Thyroid gland (tissue), 4 donors: ENCODE results near the gene KANSL3. TPM values are rescaled to one million over a fixed set of nuclear protein-coding genes. Genes with fewer than 3 reads are reported as not detected.

Source experiments
- DNase-seq, 2 donors: peaks; one replicate each; pipeline ENCODE4 v3.0.0-alpha.2; 2019
- H3K27ac ChIP-seq, 3 donors: fragments of 200-600 bp; sonication (generic); 1 replicate in 2 of 3; 2 replicates in 1 of 3; pipeline ENCODE4 v1.5.1; 2016 to 2019; ENCODE audit warnings: mild to moderate bottlenecking in 1 of 3, moderate library complexity in 1 of 3
- H3K27me3 ChIP-seq: fragments of 200-600 bp; sonication (generic); one replicate; pipeline ENCODE4 v1.5.1; 2019
- H3K36me3 ChIP-seq, 2 donors: fragments of 200-600 bp; sonication (generic); one replicate each; pipeline ENCODE4 v1.5.1; 2016 to 2019
- H3K4me1 ChIP-seq, 2 donors: fragments of 200-600 bp; sonication (generic); one replicate each; pipeline ENCODE4 v1.5.1; 2017 to 2019
- H3K4me3 ChIP-seq, 3 donors: fragments of 200-600 bp; sonication (generic); replicated peaks in 1 of 3; 1 replicate in 2 of 3; 2 replicates in 1 of 3; pipeline ENCODE4 v1.5.1; 2016; ENCODE audit warnings: mild to moderate bottlenecking in 1 of 3
- H3K9me3 ChIP-seq: fragments of 200-600 bp; sonication (generic); one replicate; pipeline ENCODE4 v1.5.1; 2017
- POLR2A ChIP-seq, 2 donors: fragments of 450-650 bp; IDR thresholded peaks; one replicate each; pipeline ENCODE4 v1.6.1; 2017; ENCODE audit warnings: antibody characterized with exemption in 2 of 2, mild to moderate bottlenecking in 2 of 2, moderate library complexity in 1 of 2
- WGBS, 2 donors: methylation state at CpG; one replicate each; pipeline ENCODE4 v1.1.5; 2017; 5-methylcytosine and 5-hydroxymethylcytosine counted together
- intact Hi-C: fragments of 100-400 bp; cut with DNase I; formaldehyde crosslinking; loops from one replicate; pipeline ENCODE4 v1.15.1; 2023
- total RNA-seq, 4 donors: library from RNA; depleted of rRNA; stranded (reverse); fragments of >200 nt; gene quantifications; one replicate each; pipeline ENCODE4 v1.2.3, GENCODE V29; 2016
- TF ChIP-seq, protein P1 (sequence below), 6 experiments: fragments of 200-600 bp in 3 of 6; fragments of 450-650 bp in 3 of 6; sonication (generic) in 3 of 6; IDR thresholded peaks; one replicate each; pipeline ENCODE4 v1.5.1; 2016 to 2019; ENCODE audit warnings: antibody characterized with exemption in 6 of 6, mild to moderate bottlenecking in 2 of 6, inconsistent platforms in 1 of 6, moderate library complexity in 1 of 6

Gene KANSL3
- total RNA-seq, result 10 to 100 TPM; 46.2 to 65.5 (median 55.8) TPM

DNA sequence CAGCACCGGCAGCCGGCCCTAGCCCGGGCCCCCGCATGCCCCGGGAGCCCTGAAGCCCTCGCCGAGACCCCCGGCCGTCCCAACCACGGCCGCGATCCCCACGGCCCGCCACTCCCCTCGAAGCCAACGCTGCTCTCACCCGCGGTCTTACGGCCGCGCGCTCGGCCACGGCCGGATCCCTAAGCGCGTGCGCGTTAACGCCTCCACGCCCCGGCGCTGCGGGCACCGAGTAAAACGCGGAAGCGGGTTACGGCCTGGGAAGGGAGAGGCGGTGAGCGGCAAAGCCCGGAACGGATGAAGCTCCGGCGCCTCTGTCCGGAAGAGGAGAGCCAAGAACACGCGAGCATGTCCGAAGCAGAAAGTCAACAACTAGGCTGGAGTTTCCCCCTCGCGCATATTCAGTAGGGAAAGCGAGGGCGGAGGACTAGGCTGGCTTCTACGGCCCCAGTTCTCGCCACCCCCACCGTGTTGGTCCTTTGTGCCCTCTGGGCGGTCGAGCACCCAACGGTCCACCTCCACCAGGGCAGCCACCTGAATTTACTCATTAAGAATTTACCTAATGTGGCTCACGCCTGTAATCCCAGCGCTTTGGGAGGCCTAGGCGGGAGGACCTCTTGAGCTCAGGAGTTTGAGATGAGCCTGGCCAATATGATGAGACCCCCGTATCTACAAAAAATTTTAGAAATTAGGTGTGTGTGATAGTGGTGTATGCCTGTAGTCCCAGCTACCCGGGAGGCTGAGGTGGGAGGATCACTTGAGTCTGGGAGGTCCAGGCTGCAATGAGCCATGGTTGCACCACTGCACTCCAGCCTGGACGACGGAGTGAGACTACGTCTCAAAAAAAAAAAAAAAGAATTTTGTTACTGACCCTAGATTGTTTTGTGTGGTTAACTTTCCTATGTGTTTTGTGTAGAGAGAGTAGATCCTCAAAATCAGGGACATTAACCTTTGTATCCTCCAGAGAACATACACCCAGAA is at the start of gene KANSL3:
Gene KANSL3, minus strand, starts transcription at position 169 of the 978 bp plus-strand sequence. CDS start 1,177 bp downstream, outside the sequence.
- intact Hi-C loops, result loop anchor here (5.0 to 10.0 kb wide), 3 partner anchors 104 to 166 kb away; partner anchors contain the start of genes ARID5A and CNNM4
- WGBS, 2 donors, result 22 to 29% methylated on average over 16 to 23 of the region's 67 CpGs
- peak within 1 kb of the TSS; percentile 2 to 70 (median 48) for H3K4me3 ChIP-seq
- TF ChIP-seq, protein P1, sequence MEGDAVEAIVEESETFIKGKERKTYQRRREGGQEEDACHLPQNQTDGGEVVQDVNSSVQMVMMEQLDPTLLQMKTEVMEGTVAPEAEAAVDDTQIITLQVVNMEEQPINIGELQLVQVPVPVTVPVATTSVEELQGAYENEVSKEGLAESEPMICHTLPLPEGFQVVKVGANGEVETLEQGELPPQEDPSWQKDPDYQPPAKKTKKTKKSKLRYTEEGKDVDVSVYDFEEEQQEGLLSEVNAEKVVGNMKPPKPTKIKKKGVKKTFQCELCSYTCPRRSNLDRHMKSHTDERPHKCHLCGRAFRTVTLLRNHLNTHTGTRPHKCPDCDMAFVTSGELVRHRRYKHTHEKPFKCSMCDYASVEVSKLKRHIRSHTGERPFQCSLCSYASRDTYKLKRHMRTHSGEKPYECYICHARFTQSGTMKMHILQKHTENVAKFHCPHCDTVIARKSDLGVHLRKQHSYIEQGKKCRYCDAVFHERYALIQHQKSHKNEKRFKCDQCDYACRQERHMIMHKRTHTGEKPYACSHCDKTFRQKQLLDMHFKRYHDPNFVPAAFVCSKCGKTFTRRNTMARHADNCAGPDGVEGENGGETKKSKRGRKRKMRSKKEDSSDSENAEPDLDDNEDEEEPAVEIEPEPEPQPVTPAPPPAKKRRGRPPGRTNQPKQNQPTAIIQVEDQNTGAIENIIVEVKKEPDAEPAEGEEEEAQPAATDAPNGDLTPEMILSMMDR (IDR thresholded peaks at IDR 0.05), result peak in 2 of 6 experiments; percentile 14 to 35
- TF ChIP-seq POLR2A (IDR thresholded peaks at IDR 0.05), result peak; percentile 87 to 92
- peak; percentile 86 to 91 for DNase-seq
- H3K36me3 ChIP-seq, result no peaks in the 10 kb centered on the region
- H3K27ac ChIP-seq, result peak within 1 kb of the TSS; percentile 64 to 87 (median 85)
- no peaks in the 10 kb centered on the region for H3K27me3 ChIP-seq
- H3K4me1 ChIP-seq, result peaks cover 32% of the 10 kb centered on the region in 2 donors
- H3K9me3 ChIP-seq, result no peaks in the 10 kb centered on the region

DNA sequence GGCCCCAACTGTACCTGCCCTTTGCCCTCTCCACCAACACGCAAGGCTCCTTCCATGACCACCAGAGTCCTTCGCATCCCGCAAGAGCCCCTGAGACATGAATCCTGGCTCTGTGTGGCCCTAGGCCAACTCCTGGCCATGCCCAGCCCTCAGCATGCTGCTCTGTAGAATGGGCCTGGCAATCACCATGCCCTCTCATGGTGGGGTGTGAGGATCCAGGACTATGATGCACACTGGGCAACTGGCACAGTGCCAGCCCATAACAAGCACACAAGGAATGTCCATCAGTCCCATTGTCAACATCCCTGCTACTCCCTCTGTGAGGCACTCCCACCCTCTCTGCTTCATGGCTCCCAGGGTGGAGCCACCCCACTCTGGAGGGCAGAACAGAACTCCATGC is 49.2 kb upstream of the KANSL3 start:
- 100% methylated on average over 3 of the region's 3 CpGs for WGBS, 2 donors
- no peaks in the 10 kb centered on the region for H3K9me3 ChIP-seq
- H3K4me3 ChIP-seq, result no peak overlapping the region
- intact Hi-C loops, result no loop called here
- H3K27me3 ChIP-seq, result no peaks in the 10 kb centered on the region
- H3K36me3 ChIP-seq, result no peaks in the 10 kb centered on the region
- H3K4me1 ChIP-seq, result peaks cover 0 to 10% of the 10 kb centered on the region in 2 donors
- no peak overlapping the region for H3K27ac ChIP-seq
- TF ChIP-seq, protein P1 (IDR thresholded peaks at IDR 0.05), result no peak
- TF ChIP-seq POLR2A (IDR thresholded peaks at IDR 0.05), result no peak
- no peak for DNase-seq

DNA sequence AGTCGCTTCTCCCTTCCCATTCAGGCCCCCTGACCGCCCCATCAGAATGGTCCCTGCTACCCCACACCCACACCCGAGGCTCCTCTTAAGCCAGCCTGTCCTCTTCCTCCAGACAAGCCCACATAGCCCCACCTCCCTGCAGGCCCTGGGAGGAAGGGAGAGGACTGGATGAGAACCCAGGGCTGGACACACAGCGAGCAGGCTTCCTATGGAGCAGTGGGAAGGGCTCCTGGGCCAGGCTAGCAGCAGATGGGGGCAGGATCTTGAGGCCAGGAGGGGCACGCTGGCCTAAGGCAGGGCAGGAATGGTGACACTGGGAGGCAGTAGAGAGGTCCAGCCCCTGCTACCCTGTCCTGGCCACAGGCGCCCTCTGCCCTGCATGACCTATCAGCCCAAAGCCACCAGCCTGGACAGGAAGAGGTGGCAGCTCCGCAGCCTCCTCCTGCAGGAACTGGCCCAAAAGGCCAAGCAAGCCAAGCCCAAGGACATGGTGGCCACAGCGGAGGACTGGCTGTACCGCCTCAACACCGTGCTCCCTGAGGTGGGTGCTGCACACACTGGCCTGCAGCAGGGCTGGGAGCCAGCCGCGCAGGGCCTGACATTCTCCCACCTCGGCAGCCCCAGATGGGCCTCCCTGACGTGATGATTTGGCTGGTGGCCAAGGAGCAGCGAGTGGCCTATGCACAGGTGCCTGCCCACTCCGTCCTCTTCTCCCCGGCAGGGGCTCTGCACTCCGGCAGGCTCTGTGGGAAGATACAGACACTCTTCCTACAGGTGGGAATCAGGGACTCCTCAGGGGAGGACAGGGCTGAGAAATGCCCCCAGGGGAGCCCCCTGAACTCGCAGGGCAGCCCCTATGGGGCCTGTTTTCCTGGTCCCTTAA is 47.7 kb upstream of the KANSL3 start:
- Histone ChIP-seq H3K4me3 (no peak overlapping the region), H3K36me3 (no peaks in the 10 kb centered on the region), H3K4me1 (peaks cover 0 to 5% of the 10 kb centered on the region in 2 donors), H3K9me3 (no peaks in the 10 kb centered on the region), H3K27me3 (no peaks in the 10 kb centered on the region), H3K27ac (no peak overlapping the region)
- peak; percentile 51 to 57 for DNase-seq
- intact Hi-C loops, result no loop called here
- WGBS, 2 donors, result 34 to 36% methylated on average over 10 to 15 of the region's 19 CpGs
- no peak for TF ChIP-seq POLR2A (IDR thresholded peaks at IDR 0.05)
- TF ChIP-seq, protein P1 (IDR thresholded peaks at IDR 0.05), result no peak

DNA sequence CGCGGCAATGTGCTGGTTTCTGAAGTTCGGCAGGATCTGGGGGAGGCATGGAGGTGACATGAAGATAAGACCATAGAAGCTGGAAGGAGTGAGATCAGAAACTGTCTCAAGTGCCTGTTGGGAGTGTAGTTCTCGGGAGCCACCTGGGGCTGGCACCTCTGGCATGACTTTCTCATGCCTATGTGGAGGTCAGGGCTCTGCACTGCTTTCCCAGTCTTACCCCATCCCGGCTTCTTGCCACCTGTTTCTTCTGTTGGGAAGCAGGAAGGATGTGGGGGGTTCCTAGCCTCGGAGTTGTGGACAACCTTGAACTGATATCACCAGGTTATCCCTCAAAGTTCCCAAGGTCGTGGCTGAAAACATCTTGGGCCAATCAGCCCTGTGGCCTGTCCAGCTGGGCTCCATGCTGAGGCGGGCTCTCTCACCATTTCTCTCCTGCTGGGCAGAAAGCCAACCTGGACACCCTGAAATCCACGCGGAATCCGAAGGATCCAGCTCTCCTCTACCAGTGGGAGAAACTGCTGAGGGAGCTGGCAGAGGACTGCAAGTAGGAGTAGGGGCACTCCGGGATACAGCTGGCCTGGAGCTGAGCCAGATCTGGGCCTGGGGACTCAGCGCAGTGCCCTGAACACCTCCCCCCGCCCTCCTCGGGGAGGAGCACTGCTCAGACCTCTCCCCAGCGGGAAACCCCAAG is 46.9 kb upstream of the KANSL3 start:
- no peak for TF ChIP-seq POLR2A (IDR thresholded peaks at IDR 0.05)
- TF ChIP-seq, protein P1 (IDR thresholded peaks at IDR 0.05), result no peak
- intact Hi-C loops, result no loop called here
- Histone ChIP-seq H3K4me1 (peaks cover 7 to 12% of the 10 kb centered on the region in 2 donors), H3K9me3 (no peaks in the 10 kb centered on the region), H3K27me3 (no peaks in the 10 kb centered on the region), H3K4me3 (no peak overlapping the region), H3K36me3 (no peaks in the 10 kb centered on the region), H3K27ac (no peak overlapping the region)
- peak; percentile 11 to 27 for DNase-seq
- WGBS, 2 donors, result 61 to 63% methylated on average over 11 to 15 of the region's 16 CpGs
